22Rv1 (cell line): Measurements from ENCODE around the gene ADA.

Experiments
- CTCF ChIP-seq: fragments of 450-650 bp; IDR thresholded peaks from 2 replicates; pipeline ENCODE4 v1.5.1; 2017; ENCODE audit warnings: mild to moderate bottlenecking
- ZFX ChIP-seq: fragments of 450-650 bp; IDR thresholded peaks from 2 replicates; pipeline ENCODE4 v1.6.1; 2017; ENCODE audit warnings: antibody characterized with exemption, borderline replicate concordance

- TF ChIP-seq CTCF (no peak), ZFX (no peak)
Measured at GRCh38 chr20:44580581-44581268, 70.8 kb downstream of the ADA start.
